HG02884 (cell line): ENCODE data around the gene SNUPN.
"Not testable (repeated sequence)": the region's sequence is repeated elsewhere in the genome, so short reads cannot be mapped to it uniquely, and the experiment has no call there.

Experiments
- ATAC-seq: cut with Tn5 transposase; IDR thresholded peaks from one replicate; pipeline ENCODE4 v1.9.1; 2021; ENCODE audit warnings: mild to moderate bottlenecking, moderate library complexity; ENCODE audit not compliant: unreplicated experiment

The SNUPN gene

DNA sequence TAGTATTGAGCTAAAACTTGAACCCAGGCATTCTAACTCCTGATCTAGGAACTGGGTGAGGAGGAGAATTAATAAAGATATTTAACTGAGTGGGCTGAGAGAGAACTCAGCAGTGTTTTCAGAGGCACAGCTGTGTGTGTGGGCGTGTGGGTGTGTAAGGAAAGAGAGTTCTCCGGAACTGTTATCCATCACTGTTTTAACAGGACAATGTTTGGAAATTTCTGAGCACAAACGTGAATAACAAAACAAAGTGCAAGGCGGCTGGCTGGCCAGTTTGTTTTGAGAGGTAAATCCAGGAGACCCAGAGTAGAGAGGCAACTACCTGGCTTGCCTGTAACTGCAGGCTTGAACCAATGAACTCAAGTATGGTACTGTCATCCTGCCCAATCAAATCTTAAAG, 41.4 kb downstream of the SNUPN start:
- ATAC-seq = no peak

DNA sequence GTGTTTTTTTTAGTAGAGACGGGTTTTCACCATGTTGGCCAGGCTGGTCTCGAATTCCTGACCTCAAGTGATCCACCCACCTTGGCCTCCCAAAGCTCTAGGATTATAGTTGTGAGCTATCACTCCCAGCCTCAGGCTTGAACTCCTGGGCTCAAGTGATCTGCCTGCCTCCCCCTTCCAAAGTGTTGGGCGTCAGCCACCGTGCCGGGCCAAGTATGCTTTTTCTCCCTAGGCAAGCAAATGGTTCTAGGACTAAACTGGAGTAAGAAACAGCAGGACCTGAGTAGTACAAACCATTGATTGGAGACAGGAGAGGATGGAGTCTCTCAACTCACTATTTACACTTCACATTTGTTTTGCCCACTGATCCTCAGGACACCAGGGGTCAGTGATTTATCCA, 41.8 kb downstream of the SNUPN start:
- no peak for ATAC-seq

DNA sequence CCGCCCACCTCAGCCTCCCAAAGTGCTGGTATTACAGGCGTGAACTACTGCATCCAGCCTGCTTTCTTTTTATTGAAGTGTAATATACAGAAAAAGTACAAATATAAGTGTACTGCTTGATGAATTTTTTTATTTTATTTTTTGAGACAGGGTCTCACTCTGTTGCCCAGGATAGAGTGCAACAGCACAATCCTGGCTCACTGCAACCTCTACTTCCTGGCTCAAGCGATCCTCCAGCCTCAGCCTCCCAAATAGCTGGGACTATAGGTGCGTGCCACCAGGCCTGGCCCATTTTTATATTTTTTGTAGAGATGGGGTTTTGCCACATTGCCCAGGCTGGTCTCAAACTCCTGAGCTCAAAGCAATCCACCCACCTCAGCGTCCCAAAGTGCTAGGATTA, 42.6 kb downstream of the SNUPN start:
- ATAC-seq = not testable (repeated sequence)

DNA sequence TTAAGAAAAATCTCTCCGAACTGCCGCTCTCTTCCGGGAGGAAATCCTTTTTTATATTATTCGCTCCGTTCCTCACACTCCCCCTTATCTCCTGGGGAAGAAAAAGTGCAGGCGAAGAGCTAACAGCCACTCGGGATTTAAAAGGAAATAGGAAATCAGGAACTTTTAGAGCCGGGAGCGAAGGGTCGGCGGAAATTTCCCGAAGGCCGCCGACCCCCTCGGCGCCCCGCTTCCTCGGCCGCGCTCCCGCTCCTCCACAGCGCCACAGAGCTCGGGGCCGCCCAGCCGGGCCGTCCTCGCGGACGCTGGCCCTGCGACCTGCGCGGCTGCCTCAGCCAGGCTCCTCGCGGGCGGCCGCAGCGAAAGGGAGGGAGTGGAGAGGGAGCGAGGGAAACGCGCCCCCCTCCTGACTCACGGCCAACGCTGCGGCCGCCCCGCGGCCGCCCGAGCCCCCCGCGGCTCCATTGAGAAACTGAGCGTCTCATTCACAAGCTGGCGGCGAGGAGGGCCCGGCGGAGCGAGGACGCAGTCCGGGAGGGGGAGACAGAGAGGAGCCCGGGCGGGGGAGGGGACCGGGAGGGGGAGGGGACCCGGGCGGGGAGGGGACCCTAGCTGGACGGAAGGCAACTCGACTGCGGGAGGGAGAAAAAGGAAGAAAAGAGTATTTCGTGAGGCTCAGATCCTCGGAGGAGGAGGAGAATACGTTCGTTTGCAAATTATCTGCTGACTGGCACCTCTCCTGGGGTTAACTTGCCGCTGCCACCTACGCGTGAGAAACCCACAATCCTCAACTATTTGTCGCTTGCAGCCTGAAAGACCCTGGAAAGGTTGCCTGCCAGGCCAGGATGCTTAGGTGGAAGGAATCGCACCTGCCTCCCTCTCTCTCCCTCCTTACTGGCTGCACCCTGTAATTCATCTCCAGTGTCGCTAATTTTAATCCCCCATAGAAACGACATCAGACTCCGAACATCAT, 46.3 kb downstream of the SNUPN start, which contains the start of gene PTPN9:
Gene PTPN9 (minus strand): TSS at position 368 of the 973 bp plus-strand sequence. CDS start 539 bp downstream, outside the sequence.
- ATAC-seq = peak; percentile 54

DNA sequence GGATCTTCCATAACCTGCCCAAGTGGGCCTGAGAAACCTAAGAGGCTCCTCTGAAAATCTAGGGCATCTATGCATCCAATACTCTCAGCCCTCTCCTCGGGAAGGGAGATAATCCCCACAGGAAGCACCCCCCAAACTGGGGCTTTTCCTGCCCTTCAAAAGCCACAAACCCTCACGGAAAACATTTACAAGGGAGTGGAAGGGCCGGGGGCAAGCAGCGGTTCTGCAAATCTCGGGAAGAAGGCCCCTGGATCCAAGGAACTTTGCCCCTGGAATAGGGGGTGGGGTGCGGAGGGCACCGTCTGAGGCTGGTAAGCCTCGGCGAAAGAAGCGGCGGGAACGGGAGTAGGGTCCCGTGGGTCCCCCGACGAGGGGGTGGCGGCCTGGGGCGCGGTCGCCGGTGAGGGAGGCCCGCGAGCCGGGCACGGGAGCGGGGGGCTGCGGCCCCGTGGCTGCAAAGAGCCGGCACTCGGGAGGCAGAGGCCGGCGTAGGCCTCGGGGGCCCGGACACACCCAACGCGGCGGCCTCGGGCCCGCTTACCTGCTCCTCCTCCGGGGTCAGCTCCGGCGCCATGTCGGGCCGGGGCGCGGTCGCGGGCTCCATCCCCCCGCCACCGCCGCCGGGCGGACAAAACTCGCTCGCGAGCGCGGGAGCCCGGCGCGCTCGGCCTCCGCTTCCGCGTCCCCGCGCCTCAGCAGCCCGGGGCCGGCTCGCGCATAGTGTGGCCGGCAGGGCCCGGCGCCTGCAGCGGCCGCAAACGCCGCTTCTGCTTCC, 47.2 kb downstream of the SNUPN start:
- no peak for ATAC-seq

DNA sequence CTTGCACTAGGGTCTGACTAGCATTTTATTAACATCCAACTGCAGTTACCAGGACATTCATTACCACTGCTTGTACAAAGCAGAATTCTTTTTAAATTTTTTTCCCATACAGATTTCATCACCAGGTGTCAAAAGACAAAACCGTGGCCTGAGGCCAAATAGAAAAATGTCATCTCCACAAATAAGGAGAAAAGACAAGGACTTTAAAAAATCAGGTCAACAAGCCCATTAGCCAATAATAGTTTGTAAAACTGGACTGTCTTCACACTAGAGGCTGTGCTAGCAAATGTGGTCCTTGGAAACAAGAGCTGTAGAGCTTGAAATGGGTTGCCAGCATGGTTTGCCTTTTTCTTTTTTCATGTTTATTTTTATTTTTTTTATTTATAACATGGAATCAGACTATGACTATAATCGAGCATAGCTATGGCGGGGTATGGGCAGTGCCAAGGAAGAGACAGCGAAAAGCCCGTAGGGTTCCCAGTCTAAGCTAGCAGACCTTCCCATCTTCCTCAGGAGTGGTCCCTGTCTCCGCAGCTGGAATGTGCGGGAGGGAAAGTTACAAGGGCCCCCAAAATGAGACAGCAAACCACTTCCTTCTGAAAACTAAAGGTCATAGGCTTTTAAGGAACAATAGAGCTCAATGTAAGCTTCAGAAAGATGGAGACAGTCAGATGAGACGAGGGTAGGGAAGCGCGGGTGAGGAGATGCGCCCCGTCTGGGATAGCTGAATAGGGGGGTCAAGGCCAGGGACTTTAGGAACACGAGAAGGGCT, 47.9 kb downstream of the SNUPN start:
- ATAC-seq = no peak

DNA sequence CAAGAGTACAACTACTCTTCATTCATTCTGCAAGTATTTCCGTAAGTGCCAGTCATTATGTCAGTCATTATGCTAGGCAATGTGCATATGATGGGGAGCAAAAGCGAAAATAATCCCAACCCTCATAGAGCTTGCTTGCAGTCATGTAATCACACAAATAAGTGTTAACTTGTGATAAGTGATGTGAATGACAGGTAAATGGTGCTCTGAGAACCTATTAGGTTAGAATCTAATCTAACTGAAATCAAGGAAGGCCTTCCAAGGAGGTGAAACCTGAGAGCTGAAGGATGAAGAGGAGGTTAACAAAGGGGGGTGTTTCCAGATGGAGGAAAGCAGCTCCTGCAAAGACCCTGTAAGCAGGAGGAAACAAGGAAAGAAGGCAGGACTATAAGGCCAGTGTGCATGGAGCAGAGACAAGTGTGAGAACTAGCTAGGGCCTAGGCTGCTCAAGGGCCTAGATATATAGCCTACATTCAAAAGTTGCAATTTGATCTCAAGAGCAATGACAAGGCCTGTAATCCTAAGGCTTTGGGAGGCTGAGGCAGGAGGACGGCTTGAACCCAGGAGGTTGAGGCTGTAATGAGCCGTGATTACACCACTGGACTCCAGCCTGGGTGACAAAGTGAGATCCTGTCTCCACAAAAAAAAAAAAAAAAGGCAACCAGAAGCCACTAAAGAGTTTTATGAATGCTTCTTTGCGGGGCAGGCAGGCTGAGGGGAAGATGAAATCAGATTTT, 51.7 kb downstream of the SNUPN start:
- no peak for ATAC-seq

DNA sequence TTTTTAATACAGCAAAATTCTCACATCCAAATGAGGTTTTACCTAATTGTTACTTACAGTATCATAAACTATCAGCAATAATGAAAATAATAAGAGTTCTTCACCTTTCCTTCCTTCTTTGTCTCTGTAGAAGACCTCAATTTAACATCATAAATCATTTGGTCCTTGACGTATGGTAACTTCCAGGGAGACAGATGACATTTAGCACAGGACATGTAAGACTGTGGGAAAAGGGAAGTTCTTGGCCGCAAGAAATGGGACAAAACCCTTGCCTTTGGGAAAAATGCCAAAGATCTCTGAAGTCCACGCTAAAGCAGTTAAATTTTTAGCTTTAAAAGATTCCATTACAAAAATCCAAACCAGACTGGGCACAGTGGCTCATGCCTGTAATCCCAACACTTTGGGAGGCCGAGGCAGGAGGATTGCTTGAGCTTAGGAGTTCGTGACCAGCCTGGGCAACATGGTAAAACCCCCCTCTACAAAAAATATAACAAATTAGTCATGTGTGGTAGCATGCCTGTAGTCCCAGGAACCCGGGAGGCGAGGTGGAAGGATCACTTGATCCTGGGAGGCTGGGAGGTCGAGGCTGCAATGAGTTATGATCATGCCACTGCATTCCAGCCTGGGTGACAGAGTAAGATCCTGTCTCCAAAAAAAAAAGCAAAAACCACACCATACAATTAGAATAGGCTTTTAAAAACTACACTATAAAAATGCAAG, 55.2 kb downstream of the SNUPN start:
- ATAC-seq = no peak

DNA sequence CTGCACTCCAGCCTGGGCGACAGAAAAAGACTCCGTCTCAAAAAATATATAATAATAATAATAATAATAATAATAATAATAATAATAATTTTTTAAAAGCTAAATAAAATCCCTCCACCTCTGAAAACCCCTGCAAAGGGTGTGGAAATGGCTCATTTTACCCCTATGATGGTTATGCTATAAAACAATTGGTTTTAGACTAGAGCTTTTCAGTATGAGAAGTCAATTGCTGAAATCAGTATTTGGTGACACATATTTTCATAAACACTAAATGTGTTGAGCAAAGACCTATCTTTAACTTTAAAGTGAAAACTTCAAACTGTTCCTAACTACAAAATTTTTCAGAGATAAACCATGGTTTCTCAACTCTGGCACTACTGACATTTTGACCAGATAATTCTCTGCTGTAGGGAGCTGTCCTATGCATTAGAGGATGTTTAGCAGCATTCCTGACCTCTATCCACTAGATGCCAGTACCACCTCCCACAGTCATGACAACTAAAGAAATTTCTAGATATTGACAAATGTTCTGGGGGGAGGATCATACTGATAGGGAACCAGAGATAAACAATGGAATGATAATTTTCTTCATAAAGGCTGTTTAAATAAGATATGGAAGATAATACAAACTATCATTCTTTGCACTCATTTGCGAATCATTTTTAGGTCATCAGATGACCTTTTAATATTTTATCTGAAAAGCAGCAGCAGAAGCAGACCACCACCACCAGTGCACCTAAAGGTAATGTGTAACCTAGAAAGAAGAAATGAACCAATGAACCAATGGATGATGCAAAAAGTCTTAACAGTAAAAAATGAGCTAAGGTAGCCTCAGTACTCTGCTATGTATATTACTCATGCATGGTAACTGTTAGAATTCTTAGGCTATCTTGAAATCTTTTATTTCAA, 60.2 kb downstream of the SNUPN start:
- ATAC-seq = no peak

DNA sequence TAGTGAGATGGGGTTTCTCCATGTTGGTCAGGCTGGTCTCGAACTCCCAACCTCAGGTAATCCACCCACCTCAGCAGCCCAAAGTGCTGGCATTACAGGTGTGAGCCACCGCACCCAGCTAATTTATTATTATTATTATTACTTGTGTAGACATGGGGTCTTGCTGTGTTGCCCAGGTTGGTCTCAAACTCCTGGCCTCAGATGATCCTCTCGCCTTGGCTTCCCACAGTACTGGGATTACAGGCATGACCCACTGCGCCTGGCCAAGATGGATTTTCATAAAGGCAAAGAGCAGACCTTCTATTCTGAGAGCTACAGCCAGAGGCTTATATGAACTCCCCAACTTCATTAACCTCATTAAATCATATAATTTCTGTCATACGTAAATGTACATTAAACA, 63.6 kb downstream of the SNUPN start:
- ATAC-seq = no peak

DNA sequence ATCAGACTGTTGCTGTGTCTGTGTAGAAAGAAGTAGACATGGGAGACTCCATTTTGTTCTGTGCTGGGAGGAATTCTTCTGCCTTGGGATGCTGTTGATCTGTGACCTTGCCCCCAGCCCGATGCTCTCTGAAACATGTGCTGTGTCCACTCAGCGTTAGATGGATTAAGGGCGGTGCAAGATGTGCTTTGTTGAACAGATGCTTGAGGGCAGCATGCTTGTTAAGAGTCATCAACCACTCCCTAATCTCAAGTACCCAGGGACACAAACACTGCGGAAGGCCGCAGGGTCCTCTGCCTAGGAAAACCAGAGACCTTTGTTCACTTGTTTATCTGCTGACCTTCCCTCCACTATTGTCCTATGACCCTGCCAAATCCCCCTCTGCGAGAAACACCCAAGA, 66.2 kb downstream of the SNUPN start:
- not testable (repeated sequence) for ATAC-seq

DNA sequence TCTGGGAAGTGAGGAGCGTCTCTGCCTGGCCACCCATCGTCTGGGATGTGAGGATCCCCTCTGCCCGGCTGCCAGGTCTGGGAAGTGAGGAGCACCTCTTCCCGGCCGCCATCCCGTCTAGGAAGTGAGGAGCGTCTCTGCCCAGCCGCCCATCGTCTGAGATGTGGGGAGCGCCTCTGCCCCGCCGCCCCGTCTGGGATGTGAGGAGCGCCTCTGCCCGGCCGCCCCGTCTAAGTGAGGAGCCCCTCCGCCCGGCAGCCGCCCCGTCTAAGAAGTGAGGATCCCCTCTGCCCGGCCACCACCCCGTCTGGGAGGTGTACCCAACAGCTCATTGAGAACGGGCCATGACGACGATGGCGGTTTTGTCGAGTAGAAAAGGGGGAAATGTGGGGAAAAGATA, 66.6 kb downstream of the SNUPN start:
- ATAC-seq = not testable (repeated sequence)

DNA sequence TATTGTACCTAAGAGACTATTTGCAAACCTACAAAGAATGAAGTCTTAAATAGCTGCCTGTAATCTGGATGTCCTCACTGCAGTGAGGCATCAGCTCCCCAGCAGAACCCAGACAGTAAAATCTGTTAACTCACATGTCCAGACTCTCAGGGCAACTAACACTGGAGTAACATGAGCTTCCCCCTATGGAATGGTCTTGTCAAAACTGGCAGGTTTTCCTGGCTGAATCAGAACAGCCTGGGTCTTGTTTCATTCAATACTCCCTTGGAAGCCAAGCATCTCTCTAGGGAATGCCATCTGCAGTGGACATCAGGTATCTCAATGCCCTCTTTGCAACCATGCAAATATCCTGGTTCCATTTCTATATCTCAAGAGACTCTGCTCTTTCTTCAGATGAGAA, 70.8 kb downstream of the SNUPN start:
- ATAC-seq = no peak

DNA sequence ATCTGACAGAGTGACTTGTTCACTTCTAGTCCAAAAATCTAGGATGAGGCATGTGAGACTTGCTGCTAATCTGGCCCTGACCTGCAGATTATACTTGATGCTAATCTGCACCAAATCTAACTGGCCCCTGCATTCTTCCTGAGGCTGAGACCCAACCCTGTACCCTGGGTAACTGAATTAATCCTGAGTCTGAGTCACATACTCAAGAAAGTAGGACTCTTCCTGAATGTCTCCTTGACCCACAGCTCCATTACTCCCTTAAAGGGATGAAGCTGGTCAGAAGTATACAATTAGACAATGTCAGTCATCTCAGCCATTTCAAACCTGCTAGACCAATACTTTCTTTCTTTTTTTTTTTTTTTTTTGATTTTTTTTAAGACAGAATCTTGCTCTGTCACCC, 71.9 kb downstream of the SNUPN start:
- no peak for ATAC-seq

DNA sequence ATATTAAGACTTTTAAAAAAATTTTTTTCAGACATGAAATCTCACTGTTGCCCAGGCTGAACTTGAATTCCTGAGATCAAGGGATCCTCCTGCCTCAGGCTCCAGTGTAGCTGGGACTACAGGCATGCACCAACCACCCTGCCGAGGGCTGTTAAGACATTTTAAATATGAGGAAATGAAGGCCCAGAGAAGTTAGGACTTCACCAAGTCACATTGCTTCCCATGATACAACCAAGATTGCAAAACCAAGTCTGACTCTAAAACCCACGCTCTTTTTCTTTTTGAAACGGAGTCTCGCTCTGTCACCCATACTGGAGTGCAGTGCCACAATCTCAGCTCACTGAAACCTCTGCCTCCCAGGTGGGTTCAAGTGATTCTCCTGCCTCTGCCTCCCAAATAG, 74.4 kb downstream of the SNUPN start:
- no peak for ATAC-seq
